Esophagus squamous epithelium (tissue), 5 donors: ENCODE results near the gene HK2. TPM values are rescaled to one million over a fixed set of nuclear protein-coding genes. Genes with fewer than 3 reads are reported as not detected.

Experiments
- DNase-seq: peaks from one replicate; lab custom pipeline; 2025; lab: John Stamatoyannopoulos, UW
- H3K27ac ChIP-seq, 4 donors: fragments of 200-600 bp; sonication (generic); one replicate each; pipeline ENCODE4 v1.5.1; 2016 to 2019; ENCODE audit warnings: mild to moderate bottlenecking in 1 of 4
- H3K27me3 ChIP-seq, 4 donors: fragments of 200-600 bp; sonication (generic); 1 replicate in 3 of 4; 2 replicates in 1 of 4; pipeline versions ENCODE4 v1.5.1 to v1.6.0; 2017 to 2021; ENCODE audit warnings: antibody characterized with exemption in 1 of 4
- H3K36me3 ChIP-seq, 3 donors: fragments of 200-600 bp; sonication (generic); one replicate each; pipeline ENCODE4 v1.5.1; 2016 to 2019
- H3K4me1 ChIP-seq, 3 donors: fragments of 200-600 bp; sonication (generic); one replicate each; pipeline ENCODE4 v1.5.1; 2017 to 2019
- H3K4me3 ChIP-seq, 4 donors: fragments of 200-600 bp; sonication (generic); 1 replicate in 3 of 4; 2 replicates in 1 of 4; pipeline ENCODE4 v1.5.1; 2016 to 2019; ENCODE audit warnings: mild to moderate bottlenecking in 2 of 4, moderate library complexity in 1 of 4
- H3K9me3 ChIP-seq, 3 donors: fragments of 200-600 bp; sonication (generic); one replicate each; pipeline ENCODE4 v1.5.1; 2016 to 2019
- POLR2A ChIP-seq, 4 donors: fragments of 450-650 bp; IDR thresholded peaks; one replicate each; pipeline ENCODE4 v1.6.1; 2017; ENCODE audit warnings: antibody characterized with exemption in 4 of 4, mild to moderate bottlenecking in 4 of 4, moderate library complexity in 3 of 4
- WGBS, 2 donors: methylation state at CpG; one replicate each; pipeline ENCODE4 v1.1.5; 2018; 5-methylcytosine and 5-hydroxymethylcytosine counted together
- intact Hi-C: fragments of 100-400 bp; cut with DNase I; formaldehyde crosslinking; loops from one replicate; pipeline ENCODE4 v1.15.0; 2022
- total RNA-seq, 4 donors: library from RNA; depleted of rRNA; stranded (reverse); fragments of >200 nt; gene quantifications; one replicate each; pipeline ENCODE4 v1.1.0, GENCODE V29; 2016
- TF ChIP-seq, protein P1 (sequence below), 6 experiments: fragments of 450-650 bp in 4 of 6; fragments of 200-600 bp in 2 of 6; sonication (generic) in 2 of 6; IDR thresholded peaks; one replicate each; pipeline ENCODE4 v1.5.1; 2016 to 2019; ENCODE audit warnings: antibody characterized with exemption in 6 of 6, mild to moderate bottlenecking in 4 of 6, moderate library complexity in 4 of 6
- donor health status: DM: yes; HTN: yes; CAD: no.

Gene HK2
- total RNA-seq, 4 donors from 2014 or later, result 11.2 to 45.4 (median 25.1) TPM

DNA sequence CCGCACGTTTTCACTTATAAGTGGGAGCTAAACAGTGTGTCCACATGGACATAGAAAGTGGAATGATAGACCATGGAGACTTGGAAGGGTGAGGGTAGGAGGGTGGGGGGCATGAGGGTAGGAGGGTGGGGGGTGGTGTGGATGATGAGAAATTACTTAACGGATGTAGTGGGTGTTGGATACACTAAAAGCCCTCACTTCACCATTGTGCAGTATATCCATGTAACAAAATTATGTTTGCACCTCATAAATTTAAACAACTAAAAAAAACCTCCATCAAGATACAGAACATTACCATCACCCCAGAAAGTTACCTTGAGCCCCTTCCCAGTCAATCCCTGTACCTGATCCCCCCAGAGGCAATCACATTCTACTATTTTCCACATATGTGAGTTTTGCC, 26.2 kb downstream of the HK2 start:
- no peak for DNase-seq
- H3K36me3 ChIP-seq, result peaks cover 0 to 19% (median 0%) of the 10 kb centered on the region in 3 donors
- no peaks in the 10 kb centered on the region for H3K27me3 ChIP-seq
- peaks cover 0 to 6% (median 0%) of the 10 kb centered on the region in 3 donors for H3K4me1 ChIP-seq
- H3K27ac ChIP-seq, result no peak overlapping the region
- no peak overlapping the region for H3K4me3 ChIP-seq
- TF ChIP-seq, protein P1, sequence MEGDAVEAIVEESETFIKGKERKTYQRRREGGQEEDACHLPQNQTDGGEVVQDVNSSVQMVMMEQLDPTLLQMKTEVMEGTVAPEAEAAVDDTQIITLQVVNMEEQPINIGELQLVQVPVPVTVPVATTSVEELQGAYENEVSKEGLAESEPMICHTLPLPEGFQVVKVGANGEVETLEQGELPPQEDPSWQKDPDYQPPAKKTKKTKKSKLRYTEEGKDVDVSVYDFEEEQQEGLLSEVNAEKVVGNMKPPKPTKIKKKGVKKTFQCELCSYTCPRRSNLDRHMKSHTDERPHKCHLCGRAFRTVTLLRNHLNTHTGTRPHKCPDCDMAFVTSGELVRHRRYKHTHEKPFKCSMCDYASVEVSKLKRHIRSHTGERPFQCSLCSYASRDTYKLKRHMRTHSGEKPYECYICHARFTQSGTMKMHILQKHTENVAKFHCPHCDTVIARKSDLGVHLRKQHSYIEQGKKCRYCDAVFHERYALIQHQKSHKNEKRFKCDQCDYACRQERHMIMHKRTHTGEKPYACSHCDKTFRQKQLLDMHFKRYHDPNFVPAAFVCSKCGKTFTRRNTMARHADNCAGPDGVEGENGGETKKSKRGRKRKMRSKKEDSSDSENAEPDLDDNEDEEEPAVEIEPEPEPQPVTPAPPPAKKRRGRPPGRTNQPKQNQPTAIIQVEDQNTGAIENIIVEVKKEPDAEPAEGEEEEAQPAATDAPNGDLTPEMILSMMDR (IDR thresholded peaks at IDR 0.05), result no peak
- TF ChIP-seq POLR2A (IDR thresholded peaks at IDR 0.05), result no peak
- WGBS, 2 donors, result 88 to 98% methylated on average over 3 of the region's 3 CpGs
- no peaks in the 10 kb centered on the region for H3K9me3 ChIP-seq
- intact Hi-C loops, result no loop called here

DNA sequence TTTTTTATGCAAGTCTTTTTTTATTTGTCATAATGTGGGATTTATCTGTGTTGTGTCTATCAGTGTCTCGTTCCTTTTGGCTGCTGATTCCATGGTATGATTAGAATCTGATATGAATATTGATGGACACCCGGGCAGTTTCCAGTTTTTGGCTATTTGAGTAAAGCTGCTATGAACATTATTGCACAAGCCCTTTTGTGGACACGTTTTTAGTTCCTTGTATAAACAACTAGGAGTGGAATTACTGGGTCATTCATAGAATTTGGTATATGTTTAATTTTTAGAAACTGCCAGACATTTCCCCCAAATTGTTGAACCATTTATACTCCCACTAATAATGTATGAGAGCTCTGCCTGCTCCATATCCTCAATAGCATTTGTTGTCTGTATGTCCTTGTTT, 26.6 kb downstream of the HK2 start:
- no peak for TF ChIP-seq POLR2A (IDR thresholded peaks at IDR 0.05)
- TF ChIP-seq, protein P1 (IDR thresholded peaks at IDR 0.05), result no peak
- DNase-seq, result no peak
- no peak overlapping the region for H3K27ac ChIP-seq
- no peaks in the 10 kb centered on the region for H3K9me3 ChIP-seq
- 67 to 68% methylated on average over 3 of the region's 3 CpGs for WGBS, 2 donors
- H3K36me3 ChIP-seq, result peaks cover 0 to 15% (median 0%) of the 10 kb centered on the region in 3 donors
- intact Hi-C loops, result no loop called here
- no peaks in the 10 kb centered on the region for H3K27me3 ChIP-seq
- no peak overlapping the region for H3K4me3 ChIP-seq
- H3K4me1 ChIP-seq, result peaks cover 0 to 4% (median 0%) of the 10 kb centered on the region in 3 donors

DNA sequence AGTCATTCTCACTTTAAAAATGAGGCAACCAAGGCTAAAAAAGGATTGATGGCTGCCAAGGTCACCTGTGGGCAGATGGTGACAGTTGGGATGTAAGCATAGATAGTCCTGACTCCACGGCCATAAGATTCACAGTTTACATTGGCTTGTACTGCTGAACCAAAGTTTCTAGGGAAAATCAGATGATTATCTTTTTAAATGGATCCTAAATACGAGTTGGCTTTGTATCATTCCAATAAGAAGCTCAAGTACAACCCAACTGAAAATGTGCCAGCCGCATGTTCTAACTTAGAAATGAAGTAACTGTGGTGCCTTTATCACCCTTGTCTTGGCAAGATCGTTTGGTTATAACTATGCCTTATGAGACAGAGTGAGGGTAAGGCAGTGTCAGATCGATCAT, 27.6 kb downstream of the HK2 start:
- Histone ChIP-seq H3K27ac (no peak overlapping the region), H3K4me1 (no peaks in the 10 kb centered on the region), H3K9me3 (no peaks in the 10 kb centered on the region), H3K27me3 (no peaks in the 10 kb centered on the region), H3K4me3 (no peak overlapping the region), H3K36me3 (peaks cover 0 to 5% (median 0%) of the 10 kb centered on the region in 3 donors)
- DNase-seq, result no peak
- TF ChIP-seq POLR2A (IDR thresholded peaks at IDR 0.05), result no peak
- TF ChIP-seq, protein P1 (IDR thresholded peaks at IDR 0.05), result no peak
- WGBS, 2 donors, result 90 to 95% methylated on average over 5 of the region's 5 CpGs
- intact Hi-C loops, result no loop called here

DNA sequence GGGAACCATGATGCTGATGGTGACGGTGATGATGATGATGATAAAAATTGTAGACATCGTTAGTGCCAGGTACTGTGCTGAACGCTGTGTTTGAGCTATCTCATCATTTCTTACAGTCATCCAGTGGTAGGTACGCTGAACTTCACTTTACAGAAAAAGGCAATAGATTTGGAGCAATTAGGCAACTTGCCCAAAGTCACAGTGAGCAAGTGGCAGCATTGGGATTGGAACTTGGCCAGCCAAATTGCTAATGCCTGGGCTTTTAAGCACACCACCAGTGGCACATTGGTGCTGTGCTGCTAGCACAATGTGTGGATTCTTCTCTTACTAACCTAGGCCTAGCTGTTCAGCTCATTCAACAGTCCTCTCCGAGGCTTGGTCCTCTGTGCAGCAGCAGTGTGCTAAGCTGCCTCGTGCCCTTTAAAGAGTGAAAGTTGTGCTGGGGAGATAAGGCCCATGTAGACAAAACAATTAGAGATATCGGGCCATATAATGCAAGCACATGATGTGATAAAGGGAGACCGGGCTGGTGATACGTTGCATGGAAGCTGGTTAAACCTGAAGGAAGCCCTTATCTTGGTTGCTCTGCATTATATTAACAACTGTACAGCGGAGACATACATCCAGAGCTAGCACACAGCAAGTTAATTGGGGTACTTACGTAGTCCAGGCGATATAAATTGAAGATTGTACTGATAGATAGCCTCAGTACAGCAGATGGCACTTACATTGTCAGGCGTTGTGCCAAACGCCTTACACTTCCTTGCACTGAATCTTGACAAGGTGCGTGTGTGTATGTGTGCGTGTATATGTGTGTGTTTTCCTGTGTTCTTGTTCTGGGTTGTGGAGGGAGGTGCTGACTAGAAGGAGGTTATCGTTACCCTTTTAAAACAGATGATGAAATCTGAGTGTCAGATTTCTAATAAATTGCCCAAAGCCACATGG, 28.4 kb downstream of the HK2 start:
- intact Hi-C loops, result no loop called here
- TF ChIP-seq, protein P1 (IDR thresholded peaks at IDR 0.05), result no peak
- TF ChIP-seq POLR2A (IDR thresholded peaks at IDR 0.05), result no peak
- no peaks in the 10 kb centered on the region for H3K27me3 ChIP-seq
- no peak overlapping the region for H3K27ac ChIP-seq
- no peak for DNase-seq
- H3K36me3 ChIP-seq, result no peaks in the 10 kb centered on the region
- no peaks in the 10 kb centered on the region for H3K9me3 ChIP-seq
- 86 to 88% methylated on average over 15 to 17 of the region's 17 CpGs for WGBS, 2 donors
- H3K4me3 ChIP-seq, result no peak overlapping the region
- no peaks in the 10 kb centered on the region for H3K4me1 ChIP-seq

DNA sequence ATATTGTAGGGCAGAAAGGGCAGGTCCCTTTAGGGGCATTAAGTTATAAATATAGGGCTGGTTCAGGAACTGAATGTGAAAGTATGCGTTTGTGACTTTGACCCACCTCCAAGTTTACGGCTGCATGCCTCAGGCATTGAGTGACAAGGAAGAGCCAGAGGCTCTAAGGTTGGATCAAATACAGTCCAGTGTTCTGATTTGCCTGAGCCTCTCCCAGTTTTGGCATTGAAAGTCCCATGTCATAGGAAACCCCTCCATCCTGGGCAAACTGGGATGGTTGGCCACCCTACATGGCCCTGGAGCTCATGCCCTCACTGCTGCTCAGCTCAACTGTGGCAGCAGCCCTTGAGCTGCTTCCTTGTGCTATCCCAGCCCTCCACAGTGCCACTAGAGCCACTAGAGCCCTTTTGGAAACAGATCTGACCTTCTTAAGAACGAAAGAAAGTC, 29.9 kb downstream of the HK2 start:
- H3K4me3 ChIP-seq, result no peak overlapping the region
- no peaks in the 10 kb centered on the region for H3K4me1 ChIP-seq
- WGBS, 2 donors, result 59 to 64% methylated on average over 2 to 3 of the region's 3 CpGs
- no peaks in the 10 kb centered on the region for H3K9me3 ChIP-seq
- DNase-seq, result no peak
- TF ChIP-seq POLR2A (IDR thresholded peaks at IDR 0.05), result no peak
- TF ChIP-seq, protein P1 (IDR thresholded peaks at IDR 0.05), result no peak
- H3K27ac ChIP-seq, result no peak overlapping the region
- intact Hi-C loops, result no loop called here
- peaks cover 0 to 14% (median 0%) of the 10 kb centered on the region in 3 donors for H3K36me3 ChIP-seq
- H3K27me3 ChIP-seq, result no peaks in the 10 kb centered on the region
